ENCODE data around the gene PRDM16. TPM values are rescaled to one million over a fixed set of nuclear protein-coding genes. Genes with fewer than 3 reads are reported as not detected.
A peak's percentile ranks its signal among the peaks of the same experiment; 100 is the strongest.

Gene PRDM16
- total and polyA plus RNA-seq, 2 of the 13 experiments (the other 11 are each of a cell fraction or from before 2014, with no cell fraction given): 0.15 to 0.81 TPM

- TF ChIP-seq MXI1 (IDR thresholded peaks at IDR 0.05; ENCODE audit: borderline replicate concordance, low read depth, low read length) (peak; percentile 20; the same call in 1 of the 3 replicates), POGZ (CRISPR knock-in tag; IDR thresholded peaks at IDR 0.05) (no peak), GATAD2A (CRISPR knock-in tag; IDR thresholded peaks at IDR 0.05) (peak; percentile 38; the same call in 1 of the 2 replicates), MLLT10 (CRISPR knock-in tag; IDR thresholded peaks at IDR 0.05) (no peak), ZNF20 (CRISPR knock-in tag; IDR thresholded peaks at IDR 0.05) (no peak), NONO (IDR thresholded peaks at IDR 0.05) (no peak), NONO (CRISPR knock-in tag; conservative IDR thresholded peaks at IDR 0.05) (no peak), MED13 (CRISPR knock-in tag; IDR thresholded peaks at IDR 0.05) (no peak), ZNF232 (CRISPR knock-in tag; IDR thresholded peaks at IDR 0.05; ENCODE audit: borderline replicate concordance) (no peak), REPIN1 (CRISPR knock-in tag; IDR thresholded peaks at IDR 0.05; ENCODE audit: borderline replicate concordance, low read depth) (no peak), JUNB (CRISPR knock-in tag; IDR thresholded peaks at IDR 0.05; ENCODE audit: borderline replicate concordance) (0 out of 2 replicates have a peak, but pooled peaks have one; percentile 46), FOXO4 (CRISPR knock-in tag; conservative IDR thresholded peaks at IDR 0.05) (no peak), NFE2L2 (IDR thresholded peaks at IDR 0.05; ENCODE audit: low read length) (peak; percentile 69; the same call in 1 of the 2 replicates), ZNF678 (CRISPR knock-in tag; IDR thresholded peaks at IDR 0.05) (no peak), ZNF784 (CRISPR knock-in tag; IDR thresholded peaks at IDR 0.05; ENCODE audit: borderline replicate concordance) (no peak), GRHL1 (CRISPR knock-in tag; conservative IDR thresholded peaks at IDR 0.05) (no peak), ZNF576 (CRISPR knock-in tag; IDR thresholded peaks at IDR 0.05) (no peak), RXRA (CRISPR knock-in tag; IDR thresholded peaks at IDR 0.05) (0 out of 2 replicates have a peak, but pooled peaks have one; percentile 17), RBM39 (IDR thresholded peaks at IDR 0.05; ENCODE audit: low read depth, low read length, poor library complexity, severe bottlenecking) (peak; percentile 18), JUN (CRISPR knock-in tag; IDR thresholded peaks at IDR 0.05) (no peak), NFATC3 (CRISPR knock-in tag; IDR thresholded peaks at IDR 0.05) (no peak), STAG1 (CRISPR knock-in tag; IDR thresholded peaks at IDR 0.05) (no peak), DNMT1 (CRISPR knock-in tag; IDR thresholded peaks at IDR 0.05) (no peak), IKZF1 (IDR thresholded peaks at IDR 0.05) (no peak), SP4 (CRISPR knock-in tag; IDR thresholded peaks at IDR 0.05) (no peak), TERF1 (CRISPR knock-in tag; IDR thresholded peaks at IDR 0.05) (no peak)
Observed at GRCh38 chr1:3312898-3313575, 244.0 kb downstream of the PRDM16 start (continued).
